Hematopoietic multipotent progenitor cell treated with erythropoietin and hydrocortisone succinate and interleukin-3 and kit ligand, for 8 days (in vitro differentiated cells): ENCODE data around the gene RPP30.

Experiments used
- DNase-seq: peaks from one replicate; pipeline ENCODE4 v3.0.0-alpha.2; 2015

RPP30 gene

GRCh38 chr10:90871766-90872647 is at the start of gene RPP30:
Gene RPP30, plus strand, starts transcription at chr10:90871974. Its CDS starts 13 bp downstream, at chr10:90871987.
- peak; percentile 85 for DNase-seq

- no peak for DNase-seq
These were observed 49.3 kb upstream of the RPP30 start for GRCh38 chr10:90822508-90822907.

DNA sequence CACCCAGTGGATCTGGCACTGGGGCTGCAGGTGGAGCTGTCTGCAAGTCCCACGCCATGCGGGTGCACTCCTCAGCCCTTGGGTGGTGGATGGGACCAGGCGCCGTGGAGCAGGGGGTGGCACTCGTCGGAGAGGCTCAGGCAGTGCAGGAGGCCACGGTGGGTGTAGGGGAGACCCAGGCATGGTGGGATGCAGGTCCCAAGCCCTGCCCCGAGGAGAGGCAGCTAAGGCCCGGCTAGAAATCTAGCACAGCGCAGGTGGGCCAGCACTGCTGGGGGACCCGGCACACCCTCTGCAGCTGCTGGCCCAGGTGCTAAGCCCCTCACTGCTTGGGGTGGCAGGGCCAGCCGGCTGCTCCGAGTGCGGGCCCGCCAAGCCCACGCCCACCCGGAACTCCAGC is 39.7 kb upstream of the RPP30 start:
- no peak for DNase-seq

DNA sequence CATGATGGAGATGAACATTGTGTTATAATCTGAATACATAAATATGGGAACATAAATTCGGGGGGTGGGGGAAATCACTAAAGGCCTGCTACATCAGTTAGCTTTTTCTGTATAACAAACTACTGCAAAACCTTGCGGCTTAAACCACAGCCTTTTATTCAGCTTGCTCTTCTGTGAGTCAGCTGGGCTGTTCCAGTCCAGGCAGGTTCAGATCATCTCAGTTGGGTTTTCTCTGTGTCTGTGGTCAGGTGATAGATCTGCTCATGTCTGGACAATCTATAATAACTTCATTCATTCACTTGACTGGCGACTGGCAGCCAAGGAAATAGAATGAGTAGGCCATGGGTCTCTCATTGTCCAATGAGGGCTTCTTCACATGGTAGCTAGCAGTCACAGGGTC is 37.4 kb upstream of the RPP30 start:
- DNase-seq: no peak

- no peak for DNase-seq
These were observed 34.3 kb upstream of the RPP30 start for GRCh38 chr10:90837486-90837885.

- no peak for DNase-seq
These were observed 29.0 kb upstream of the RPP30 start for GRCh38 chr10:90842725-90843124.

GRCh38 chr10:90845726-90846125 is 26.0 kb upstream of the RPP30 start:
- no peak for DNase-seq

- no peak for DNase-seq
These were observed 25.0 kb upstream of the RPP30 start for GRCh38 chr10:90846746-90847145.

DNA sequence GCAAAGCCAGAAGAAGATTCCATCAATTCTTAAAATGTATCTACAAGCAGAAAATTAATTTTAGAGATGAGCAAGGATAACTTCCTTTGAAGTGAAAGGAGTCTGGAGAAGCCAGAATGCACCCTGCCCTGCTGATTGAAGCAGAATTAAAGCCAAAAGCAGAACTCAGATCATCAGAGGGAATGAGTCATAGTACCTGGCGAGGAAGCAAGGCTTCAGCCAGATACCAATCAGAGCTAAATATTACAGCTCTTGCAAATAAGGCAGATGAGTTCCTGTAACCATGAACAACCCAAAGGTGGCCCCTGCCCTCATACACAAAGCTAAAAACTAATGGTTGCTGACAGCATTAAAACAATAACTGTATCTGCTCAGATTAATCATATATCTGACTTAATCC is 24.3 kb upstream of the RPP30 start:
- DNase-seq: no peak

DNA sequence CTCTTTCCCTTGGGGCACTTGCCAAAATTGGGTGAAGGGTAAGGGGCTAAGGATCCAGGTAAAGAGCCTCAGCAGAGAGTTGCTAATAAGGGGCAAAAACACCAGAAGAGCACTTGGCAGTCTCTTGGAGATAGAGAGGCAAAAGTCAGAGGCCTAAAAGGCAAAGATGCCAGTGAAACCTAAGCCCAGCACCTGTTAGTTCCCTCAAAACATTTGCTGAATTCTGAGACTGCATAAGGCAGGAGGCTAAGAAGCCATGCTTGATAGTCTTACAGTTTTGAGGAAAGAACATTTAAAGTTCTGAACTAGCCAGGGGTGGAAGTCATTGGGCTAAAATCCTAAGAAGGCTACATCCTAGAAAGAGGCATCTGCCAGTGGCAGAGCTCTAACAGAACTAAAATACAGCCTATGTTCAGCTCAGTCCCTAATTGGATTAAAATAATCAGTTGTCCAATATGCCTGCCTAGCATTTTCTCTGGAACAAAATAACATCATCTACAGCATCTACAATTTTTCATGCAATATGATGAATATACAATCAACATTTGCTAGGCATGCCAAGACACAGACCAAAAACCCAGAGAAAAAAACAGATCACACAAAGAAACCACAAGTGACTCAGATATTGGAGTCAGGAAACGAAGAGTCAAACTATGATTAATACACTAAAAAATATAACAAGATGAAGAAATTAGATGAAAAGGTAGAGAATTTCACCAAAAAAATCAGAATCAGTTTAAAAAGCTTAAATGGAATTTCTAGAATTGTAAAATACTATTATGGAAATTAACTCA is 21.6 kb upstream of the RPP30 start:
- no peak for DNase-seq

DNA sequence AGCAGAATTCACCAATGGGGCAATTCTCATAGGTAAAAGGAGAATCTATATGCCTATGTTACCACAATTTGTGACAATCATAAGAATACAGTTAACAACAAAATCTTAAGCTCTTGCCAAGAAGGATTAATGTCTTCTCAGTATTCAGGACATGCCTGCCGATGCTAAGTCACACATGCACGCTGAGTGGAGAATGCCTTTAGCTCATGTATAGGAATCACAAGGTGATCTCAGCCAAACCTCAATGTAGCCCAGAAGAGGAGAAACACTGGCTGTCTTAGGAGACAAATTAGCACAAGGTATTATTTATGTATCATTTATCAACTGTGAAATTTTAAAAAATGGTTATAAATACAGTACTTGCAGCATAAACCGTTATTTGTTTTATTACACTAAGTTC is 16.6 kb upstream of the RPP30 start:
- DNase-seq: no peak

- DNase-seq: no peak
These were observed 15.5 kb upstream of the RPP30 start for GRCh38 chr10:90856261-90856660.

DNA sequence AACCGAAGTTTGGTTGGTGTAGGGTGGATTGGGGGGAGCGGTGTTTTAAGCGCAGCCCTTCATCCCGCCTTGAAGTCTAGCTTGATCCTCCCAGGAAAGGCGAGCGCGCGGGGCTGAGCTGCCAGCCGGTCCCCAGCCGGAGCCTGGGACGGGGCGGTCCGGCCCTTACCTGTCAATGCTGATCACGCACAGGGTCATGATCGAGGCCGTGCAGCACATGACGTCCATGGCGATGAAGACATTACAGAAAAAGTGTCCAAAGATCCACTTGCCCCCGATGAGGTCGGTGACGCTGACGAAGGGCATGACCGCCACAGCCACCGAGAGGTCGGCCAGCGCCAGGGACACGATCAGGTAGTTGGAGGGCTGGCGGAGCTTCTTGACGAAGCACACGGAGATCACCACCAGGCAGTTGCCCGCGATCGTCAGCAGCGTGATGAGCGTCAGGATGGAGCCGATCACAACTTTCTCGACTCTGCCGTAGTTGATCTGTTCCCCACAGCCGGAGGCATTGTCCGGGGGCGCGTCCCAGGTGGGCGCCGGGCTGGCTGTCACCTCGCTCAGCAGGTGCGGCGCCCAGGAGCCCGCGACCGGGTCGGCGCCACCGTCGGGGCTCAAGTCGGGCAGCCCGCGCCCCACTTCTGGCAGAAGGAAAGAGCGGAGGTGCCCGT is 14.7 kb upstream of the RPP30 start:
- DNase-seq: no peak

GRCh38 chr10:90857635-90858460 is 13.9 kb upstream of the RPP30 start, which contains the start of gene HTR7:
Gene HTR7, minus strand, starts transcription at chr10:90858039. Its CDS starts 368 bp downstream, at chr10:90857671.
- peak; percentile 12 for DNase-seq

DNA sequence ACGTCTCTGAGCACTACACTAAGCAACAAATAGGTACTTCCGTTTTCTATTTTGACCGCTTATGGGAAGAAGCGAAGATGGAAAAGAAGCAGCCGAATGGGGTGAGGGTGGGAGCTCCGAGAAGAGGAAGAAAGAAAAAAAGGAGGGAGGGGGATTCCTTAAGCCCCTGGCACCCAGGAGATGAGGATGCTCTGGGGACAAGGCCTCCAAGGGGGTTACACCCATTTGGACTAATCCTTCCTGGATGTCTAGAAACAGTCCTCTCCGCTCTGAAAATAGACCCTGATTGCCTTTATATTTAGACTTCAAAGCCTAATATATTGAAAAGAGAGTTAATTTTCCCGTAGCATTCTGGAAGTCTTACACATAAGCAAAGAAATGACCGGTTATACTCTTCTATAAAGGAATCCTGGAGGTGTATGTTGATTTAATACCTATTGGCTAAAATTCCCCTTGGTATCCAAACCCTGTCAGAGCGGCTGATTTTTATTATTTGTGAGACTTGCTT is 13.3 kb upstream of the RPP30 start:
- DNase-seq: no peak

- DNase-seq: no peak
These were observed 12.4 kb upstream of the RPP30 start for GRCh38 chr10:90859321-90859751.

- no peak for DNase-seq
These were observed 11.0 kb upstream of the RPP30 start for GRCh38 chr10:90860790-90861189.

DNA sequence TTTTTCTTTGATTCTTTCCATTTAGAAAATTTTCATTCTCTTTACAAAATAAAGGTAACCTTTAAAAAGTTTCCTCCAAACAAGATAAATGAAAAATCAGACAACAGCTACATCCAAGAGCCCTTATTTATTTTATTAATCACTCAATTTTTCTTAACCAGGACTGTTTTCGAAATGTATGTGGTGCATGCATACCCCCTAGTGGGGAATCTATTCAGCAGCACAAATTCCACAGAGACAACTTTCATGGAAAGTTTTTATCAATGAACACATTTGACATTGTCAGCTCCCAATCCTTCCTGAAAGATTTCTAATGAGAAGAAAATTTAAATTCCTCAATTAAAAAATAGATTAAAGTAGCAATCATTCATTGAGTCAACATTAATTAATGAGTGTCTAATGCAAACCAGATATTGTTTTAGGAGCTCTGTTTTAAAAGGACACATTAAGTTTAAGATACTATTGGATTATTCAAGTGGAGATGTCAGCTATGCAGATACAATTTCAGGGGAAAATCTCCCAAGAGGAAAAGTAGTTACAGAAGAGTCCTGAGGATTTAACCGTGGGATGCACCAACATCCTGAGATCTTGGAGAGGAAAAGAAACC is 8.8 kb upstream of the RPP30 start:
- peak; percentile 43 for DNase-seq

GRCh38 chr10:90865401-90865800 is 6.4 kb upstream of the RPP30 start:
- DNase-seq: peak; percentile 18

GRCh38 chr10:90866050-90866598 is 5.7 kb upstream of the RPP30 start:
- DNase-seq: no peak

GRCh38 chr10:90871279-90871765 is 452 bp upstream of the RPP30 start:
- peak; percentile 79 for DNase-seq
